AG09309 (cell line): Measurements from ENCODE around the gene UBB.
A peak's percentile ranks its signal among the peaks of the same experiment; 100 is the strongest.

Source experiments
- DNase-seq: peaks from one replicate; pipeline ENCODE4 v3.0.0-alpha.2; 2010; ENCODE audit warnings: low read depth
- H3K4me3 ChIP-seq: 2 replicates; pipeline ENCODE4 v1.5.1; 2011; ENCODE audit warnings: mild to moderate bottlenecking, low read depth, low read length, moderate library complexity; ENCODE audit not compliant: control insufficient read depth
- CTCF ChIP-seq: IDR thresholded peaks from 2 replicates; pipeline ENCODE4 v1.5.1; 2011; ENCODE audit warnings: mild to moderate bottlenecking, low read depth, low read length, inconsistent platforms; ENCODE audit not compliant: insufficient read depth, control insufficient read depth; ENCODE audit errors: missing control alignments

The UBB gene

GRCh38 chr17:16352667-16353316 is 28.1 kb upstream of the UBB start:
- no peak for TF ChIP-seq CTCF
- no peak for DNase-seq
- peak overlapping the region; percentile 59 for H3K4me3 ChIP-seq

- peak within 1 kb of the TSS; percentile 59 for H3K4me3 ChIP-seq
- TF ChIP-seq CTCF, result peak; percentile 8
- no peak for DNase-seq
Observed at GRCh38 chr17:16353317-16354174, 27.3 kb upstream of the UBB start, which contains the start of gene CENPV. Gene CENPV, minus strand, starts transcription at chr17:16353469. Its CDS starts 33 bp downstream, at chr17:16353436.

- TF ChIP-seq CTCF, result no peak
- no peak for DNase-seq
- no peak overlapping the region for H3K4me3 ChIP-seq
Observed at GRCh38 chr17:16354585-16354984, 26.3 kb upstream of the UBB start.

- TF ChIP-seq CTCF, result no peak
- no peak for DNase-seq
- H3K4me3 ChIP-seq, result no peak overlapping the region
Observed at GRCh38 chr17:16358394-16358793, 22.5 kb upstream of the UBB start.

- DNase-seq, result no peak
- no peak overlapping the region for H3K4me3 ChIP-seq
- TF ChIP-seq CTCF, result no peak
Observed at GRCh38 chr17:16361874-16362273, 19.0 kb upstream of the UBB start.

- no peak for DNase-seq
- no peak overlapping the region for H3K4me3 ChIP-seq
- peak; percentile 92 for TF ChIP-seq CTCF
Observed at GRCh38 chr17:16363749-16364536, 16.9 kb upstream of the UBB start.
